GM23338 (cell line): ENCODE data around the gene PLEKHG4. TPM values are rescaled to one million over a fixed set of nuclear protein-coding genes. Genes with fewer than 3 reads are reported as not detected.

Experiments used
- ATAC-seq: fragments of 200-7000 bp; cut with Tn5 transposase; 3 replicates; pipeline ENCODE4 v1.9.1; 2020
- DNase-seq: peaks from one replicate; pipeline ENCODE4 v3.0.0-alpha.2; 2015; ENCODE audit warnings: low spot score
- H2AFZ ChIP-seq: fragments of 200-600 bp; sonication (generic); 2 replicates; pipeline ENCODE4 v1.8.0; 2016; ENCODE audit warnings: antibody characterized with exemption, mild to moderate bottlenecking, moderate library complexity
- H3F3A ChIP-seq: fragments of 200-600 bp; sonication (generic); replicated peaks from 2 replicates; pipeline ENCODE4 v1.8.0; 2017; ENCODE audit warnings: antibody characterized with exemption, mixed run types, low read depth
- H3K27ac ChIP-seq: fragments of 200-600 bp; sonication (generic); 2 replicates; pipeline ENCODE4 v1.6.1; 2016; ENCODE audit warnings: low read depth
- H3K27me3 ChIP-seq: fragments of 200-600 bp; sonication (generic); 2 replicates; pipeline ENCODE4 v1.8.0; 2016; ENCODE audit warnings: mild to moderate bottlenecking, mixed run types, moderate library complexity; ENCODE audit not compliant: insufficient read depth
- H3K36me3 ChIP-seq: fragments of 200-600 bp; sonication (generic); 2 replicates; pipeline ENCODE4 v1.8.0; 2016; ENCODE audit warnings: mild to moderate bottlenecking; ENCODE audit not compliant: insufficient read depth
- H3K4me1 ChIP-seq: fragments of 200-600 bp; sonication (generic); 2 replicates; pipeline ENCODE4 v1.8.0; 2016; ENCODE audit warnings: mild to moderate bottlenecking, moderate library complexity; ENCODE audit not compliant: insufficient read depth
- H3K4me2 ChIP-seq: fragments of 200-600 bp; sonication (generic); 2 replicates; pipeline ENCODE4 v1.7.1; 2017; ENCODE audit warnings: mixed run types
- H3K4me3 ChIP-seq: fragments of 200-600 bp; sonication (generic); 2 replicates; pipeline ENCODE4 v1.6.1; 2016; ENCODE audit warnings: mixed run types
- H3K79me2 ChIP-seq: fragments of 200-600 bp; sonication (generic); replicated peaks from 2 replicates; pipeline ENCODE4 v1.8.0; 2017; ENCODE audit warnings: mild to moderate bottlenecking; ENCODE audit not compliant: insufficient read depth
- H3K9me2 ChIP-seq: fragments of 200-600 bp; sonication (generic); 2 replicates; pipeline ENCODE4 v1.8.0; 2017; ENCODE audit not compliant: insufficient read depth
- H4K20me1 ChIP-seq: fragments of 200-600 bp; sonication (generic); replicated peaks from 2 replicates; pipeline ENCODE4 v1.8.0; 2017; ENCODE audit warnings: mild to moderate bottlenecking; ENCODE audit not compliant: insufficient read depth
- H3K27ac Mint-ChIP-seq: 2 replicates; pipeline ENCODE4 v1.8.0; 2020; ENCODE audit warnings: inconsistent platforms, mild to moderate bottlenecking, moderate library complexity, mixed read lengths
- H3K27me3 Mint-ChIP-seq: 3 replicates; pipeline ENCODE4 v1.8.0; 2022; ENCODE audit warnings: low read depth, mild to moderate bottlenecking, moderate library complexity, mixed read lengths, inconsistent platforms; ENCODE audit not compliant: insufficient read depth, poor library complexity
- H3K36me3 Mint-ChIP-seq: 3 replicates; pipeline ENCODE4 v1.8.0; 2021; ENCODE audit warnings: low read depth, mild to moderate bottlenecking, inconsistent platforms, moderate library complexity, mixed read lengths
- H3K4me1 Mint-ChIP-seq: 3 replicates; pipeline ENCODE4 v1.8.0; 2020; ENCODE audit warnings: mild to moderate bottlenecking, inconsistent platforms, mixed read lengths
- H3K4me3 Mint-ChIP-seq: 3 replicates; pipeline ENCODE4 v1.8.0; 2021; ENCODE audit warnings: moderate library complexity, mild to moderate bottlenecking, inconsistent platforms, mixed read lengths
- H3K9me3 Mint-ChIP-seq: 3 replicates; pipeline ENCODE4 v1.8.0; 2020; ENCODE audit warnings: moderate library complexity, mild to moderate bottlenecking, inconsistent platforms, mixed read lengths
- CREB1 ChIP-seq: fragments of 250-450 bp; sonication (Bioruptor Pico); IDR thresholded peaks from 2 replicates; pipeline ENCODE4 v1.5.0; 2020; ENCODE audit warnings: low read depth, mild to moderate bottlenecking, moderate library complexity
- CTCF ChIP-seq, 2 experiments: fragments of 200-600 bp in 1 of 2; sonication (generic) in 1 of 2; conservative IDR thresholded peaks; 2 replicates each; pipeline versions ENCODE4 v1.5.1 to v1.6.1; 2016 to 2017; ENCODE audit warnings: antibody characterized with exemption in 2 of 2, low read depth in 2 of 2, mild to moderate bottlenecking in 2 of 2, moderate library complexity in 1 of 2
- ETS1 ChIP-seq: IDR thresholded peaks from 2 replicates; pipeline ENCODE4 v1.6.1; 2016; ENCODE audit warnings: antibody characterized with exemption
- EZH2 ChIP-seq: fragments of 200-600 bp; sonication (generic); IDR thresholded peaks from one replicate; pipeline ENCODE4 v1.8.0; 2017; ENCODE audit warnings: antibody characterized with exemption, mild to moderate bottlenecking, low read depth; ENCODE audit not compliant: unreplicated experiment
- EZH2phosphoT487 ChIP-seq: fragments of 200-600 bp; sonication (generic); IDR thresholded peaks from one replicate; pipeline ENCODE4 v1.8.1; 2018; ENCODE audit warnings: antibody characterized with exemption; ENCODE audit not compliant: unreplicated experiment
- JUNB ChIP-seq: IDR thresholded peaks from one replicate; pipeline ENCODE4 v1.6.1; 2016; ENCODE audit warnings: antibody characterized with exemption; ENCODE audit not compliant: unreplicated experiment
- NANOG ChIP-seq: IDR thresholded peaks from 2 replicates; pipeline ENCODE4 v1.6.1; 2016; ENCODE audit warnings: antibody characterized with exemption, borderline replicate concordance
- POLR2AphosphoS5 ChIP-seq: IDR thresholded peaks from 2 replicates; pipeline ENCODE4 v1.6.1; 2016; ENCODE audit warnings: antibody characterized with exemption, low read depth
- STAT1 ChIP-seq: IDR thresholded peaks from one replicate; pipeline ENCODE4 v1.6.1; 2016; ENCODE audit warnings: antibody characterized with exemption; ENCODE audit not compliant: unreplicated experiment
- ZNF114 ChIP-seq: fragments of 250-450 bp; sonication (Bioruptor Pico); IDR thresholded peaks from 2 replicates; pipeline ENCODE4 v1.5.0; 2020; ENCODE audit warnings: mild to moderate bottlenecking, moderate library complexity
- ZNF331 ChIP-seq: fragments of 250-450 bp; sonication (Bioruptor Pico); IDR thresholded peaks from 2 replicates; pipeline ENCODE4 v1.5.0; 2020; ENCODE audit warnings: low read depth, mild to moderate bottlenecking, moderate library complexity
- ZNF462 ChIP-seq: fragments of 250-450 bp; sonication (Bioruptor Pico); IDR thresholded peaks from 2 replicates; pipeline ENCODE4 v1.5.0; 2020; ENCODE audit warnings: mild to moderate bottlenecking, moderate library complexity
- polyA plus RNA-seq: library from polyadenylated mRNA; unstranded; fragments of >200 nt; fragmentation: Nextera tagmentation; extraction: Ambion mirVana; gene quantifications from 2 replicates; pipeline ENCODE4 v1.2.1, GENCODE V29; 2016
- total RNA-seq: library from RNA; depleted of rRNA; stranded (reverse); fragments of >200 nt; shearing (Covaris generic); gene quantifications from 2 replicates; pipeline ENCODE4 v1.2.3, GENCODE V29; 2014

The PLEKHG4 gene
- total and polyA plus RNA-seq, 2 experiments from 2014 or later, result 3.2 to 10.3 TPM

- Histone ChIP-seq H3K4me2 (no peak overlapping the region), H2AFZ (no peak overlapping the region), H3K4me3 (no peak overlapping the region), H3K4me1 (no peaks in the 10 kb centered on the region), H4K20me1 (no peaks in the 10 kb centered on the region), H3K27ac (no peak overlapping the region), H3K36me3 (no peaks in the 10 kb centered on the region), H3F3A (no peaks in the 10 kb centered on the region), H3K27me3 (no peaks in the 10 kb centered on the region), H3K79me2 (no peaks in the 10 kb centered on the region), H3K9me2 (no peaks in the 10 kb centered on the region)
- Mint-ChIP-seq H3K27ac (no peak overlapping the region), H3K4me3 (no peak overlapping the region), H3K27me3 (peaks cover 7% of the 10 kb centered on the region), H3K36me3 (no peaks in the 10 kb centered on the region; the same call in 2 of the 3 replicates), H3K9me3 (no peaks in the 10 kb centered on the region), H3K4me1 (peaks cover 6% of the 10 kb centered on the region)
- TF ChIP-seq STAT1, result no peak
- DNase-seq, result no peak
- ATAC-seq, result no peak
Measured at GRCh38 chr16:67296420-67296819, 17.1 kb downstream of the PLEKHG4 start.

GRCh38 chr16:67298277-67298676, 18.9 kb downstream of the PLEKHG4 start:
- H3F3A ChIP-seq, result no peaks in the 10 kb centered on the region
- H3K4me2 ChIP-seq, result no peak overlapping the region
- no peaks in the 10 kb centered on the region for H4K20me1 ChIP-seq
- DNase-seq (no peak), ATAC-seq (no peak)
- H2AFZ ChIP-seq, result no peak overlapping the region
- Mint-ChIP-seq H3K4me1 (peaks cover 6% of the 10 kb centered on the region), H3K9me3 (no peaks in the 10 kb centered on the region), H3K4me3 (no peak overlapping the region; the same call in 2 of the 3 replicates), H3K27me3 (peaks cover 12% of the 10 kb centered on the region), H3K36me3 (no peaks in the 10 kb centered on the region; the same call in 2 of the 3 replicates), H3K27ac (no peak overlapping the region)
- H3K36me3 ChIP-seq, result no peaks in the 10 kb centered on the region
- H3K9me2 ChIP-seq, result no peaks in the 10 kb centered on the region
- no peaks in the 10 kb centered on the region for H3K79me2 ChIP-seq
- H3K27ac ChIP-seq, result no peak overlapping the region
- no peak overlapping the region for H3K4me3 ChIP-seq
- H3K4me1 ChIP-seq, result no peaks in the 10 kb centered on the region
- H3K27me3 ChIP-seq, result no peaks in the 10 kb centered on the region
- TF ChIP-seq NANOG (no peak), POLR2AphosphoS5 (no peak), ETS1 (no peak), CREB1 (CRISPR knock-in tag) (no peak), EZH2 (no peak), ZNF114 (CRISPR knock-in tag) (no peak), ZNF462 (CRISPR knock-in tag) (no peak), CTCF (conservative IDR thresholded peaks at IDR 0.05; ENCODE audit: low read depth in 2 of 2) (no peak), ZNF331 (no peak), EZH2phosphoT487 (no peak), JUNB (no peak), STAT1 (no peak)
